H1 (cell line): Measurements from ENCODE around the gene H6PD. TPM values are rescaled to one million over a fixed set of nuclear protein-coding genes. Genes with fewer than 3 reads are reported as not detected.
A peak's percentile ranks its signal among the peaks of the same experiment; 100 is the strongest.

ENCODE experiments used
- CTCF ChIA-PET: fragments of 300-600 bp; sonication (Branson Sonifier 250); formaldehyde crosslinking; loops from one replicate; lab custom pipeline; 2021; ENCODE audit not compliant: partially characterized antibody; lab: Charles Lee
- POLR2A ChIA-PET: fragments of 300-600 bp; sonication (Branson Sonifier 250); formaldehyde crosslinking; loops from one replicate; lab custom pipeline; 2021; ENCODE audit warnings: inconsistent platforms; ENCODE audit not compliant: partially characterized antibody; lab: Charles Lee
- DNase-seq, 2 experiments: peaks; one replicate each; pipeline versions ENCODE4 v3.0.0 to v3.0.0-alpha.2; 2010 to 2022; ENCODE audit warnings: low spot score in 2 of 2, low read depth in 1 of 2, mixed read lengths in 1 of 2
- FAIRE-seq: peaks from 2 replicates; lab custom pipeline; 2011; peaks lifted over from hg19 to GRCh38; lab: Jason Lieb, UNC
- H2AFZ ChIP-seq: 2 replicates; pipeline ENCODE4 v1.8.1; 2012; ENCODE audit warnings: low read length, inconsistent platforms
- H2AK5ac ChIP-seq: 2 replicates; pipeline ENCODE4 v1.6.1; 2013; ENCODE audit warnings: low read depth, low read length
- H2BK120ac ChIP-seq: replicated peaks from 2 replicates; pipeline ENCODE3; 2013; ENCODE audit warnings: low read depth, low read length, inconsistent platforms
- H2BK12ac ChIP-seq: 2 replicates; pipeline ENCODE4 v1.6.1; 2013; ENCODE audit warnings: low read depth, low read length
- H2BK15ac ChIP-seq: 2 replicates; pipeline ENCODE4 v1.6.1; 2013; ENCODE audit warnings: low read length
- H2BK20ac ChIP-seq: 2 replicates; pipeline ENCODE4 v1.6.1; 2013; ENCODE audit warnings: low read length
- H2BK5ac ChIP-seq: 2 replicates; pipeline ENCODE4 v1.6.1; 2013; ENCODE audit warnings: low read depth, low read length
- H3K14ac ChIP-seq: 2 replicates; pipeline ENCODE4 v1.6.1; 2013; ENCODE audit warnings: inconsistent platforms; ENCODE audit not compliant: insufficient read length
- H3K18ac ChIP-seq: 2 replicates; pipeline ENCODE4 v1.6.1; 2013; ENCODE audit warnings: low read length; ENCODE audit errors: extremely low read depth
- H3K23ac ChIP-seq: 2 replicates; pipeline ENCODE4 v1.6.1; 2013; ENCODE audit warnings: inconsistent platforms; ENCODE audit not compliant: insufficient read length
- H3K23me2 ChIP-seq: 2 replicates; pipeline ENCODE4 v1.6.1; 2013; ENCODE audit warnings: low read depth, low read length
- H3K27ac ChIP-seq: 2 replicates; pipeline ENCODE4 v1.6.1; 2011; ENCODE audit warnings: low read depth, low read length, inconsistent platforms
- H3K27me3 ChIP-seq, 4 experiments: replicated peaks in 1 of 4; 1 replicate in 1 of 4; 2 replicates in 3 of 4; pipeline versions ENCODE4 v1.6.1 to v1.8.1; 2011 to 2013; ENCODE audit warnings: low read length in 3 of 4, mild to moderate bottlenecking in 3 of 4, inconsistent platforms in 2 of 4, mixed read lengths in 2 of 4, moderate library complexity in 1 of 4; ENCODE audit not compliant: control insufficient read depth in 3 of 4, insufficient read depth in 3 of 4; ENCODE audit errors: extremely low read depth in 1 of 4
- H3K36me3 ChIP-seq, 4 experiments: 2 replicates each; pipeline versions ENCODE4 v1.6.1 to v1.8.1; 2011 to 2013; ENCODE audit warnings: mild to moderate bottlenecking in 4 of 4, low read length in 3 of 4, moderate library complexity in 2 of 4, control low read depth in 1 of 4, inconsistent platforms in 1 of 4; ENCODE audit not compliant: insufficient read depth in 4 of 4, control insufficient read depth in 2 of 4
- H3K4ac ChIP-seq: replicated peaks from 2 replicates; pipeline ENCODE3; 2013; ENCODE audit warnings: low read length, low read depth, mixed read lengths, inconsistent platforms; ENCODE audit not compliant: insufficient read length
- H3K4me1 ChIP-seq, 4 experiments: replicated peaks in 1 of 4; 1 replicate in 1 of 4; 2 replicates in 3 of 4; pipeline versions ENCODE4 v1.6.1 to v1.8.1; 2011 to 2013; ENCODE audit warnings: low read length in 3 of 4, inconsistent platforms in 2 of 4, mixed read lengths in 1 of 4; ENCODE audit not compliant: insufficient read depth in 4 of 4, control insufficient read depth in 3 of 4
- H3K4me2 ChIP-seq, 2 experiments: 2 replicates each; pipeline versions ENCODE4 v1.6.1 to v1.8.1; 2011 to 2013; ENCODE audit warnings: low read depth in 2 of 2, low read length in 2 of 2, control low read depth in 1 of 2, inconsistent platforms in 1 of 2, mild to moderate bottlenecking in 1 of 2; ENCODE audit not compliant: insufficient read depth in 1 of 2
- H3K4me3 ChIP-seq, 4 experiments: fragments of 200-600, 300-600 bp in 1 of 4; sonication (generic), shearing (Covaris generic), sonication (Bioruptor Twin) in 1 of 4; 2 replicates each; pipeline versions ENCODE4 v1.5.1 to v1.8.1; 2011 to 2016; ENCODE audit warnings: low read length in 4 of 4, low read depth in 3 of 4, control low read depth in 2 of 4, inconsistent platforms in 2 of 4, mild to moderate bottlenecking in 2 of 4, mixed read lengths in 1 of 4, moderate library complexity in 1 of 4; ENCODE audit not compliant: insufficient read depth in 2 of 4; ENCODE audit errors: extremely low read depth in 1 of 4
- H3K56ac ChIP-seq: replicated peaks from 2 replicates; pipeline ENCODE3; 2013; ENCODE audit warnings: low read depth, mild to moderate bottlenecking, mixed read lengths, low read length, inconsistent platforms; ENCODE audit not compliant: insufficient read length
- H3K79me1 ChIP-seq: 2 replicates; pipeline ENCODE4 v1.6.1; 2013; ENCODE audit warnings: low read depth, low read length, control low read depth
- H3K79me2 ChIP-seq, 2 experiments: 2 replicates each; pipeline versions ENCODE4 v1.6.1 to v1.8.1; 2012 to 2013; ENCODE audit warnings: low read length in 2 of 2, mild to moderate bottlenecking in 2 of 2, inconsistent platforms in 1 of 2; ENCODE audit not compliant: insufficient read depth in 2 of 2, control insufficient read depth in 1 of 2
- H3K9ac ChIP-seq, 4 experiments: replicated peaks in 1 of 4; 1 replicate in 1 of 4; 2 replicates in 3 of 4; pipeline versions ENCODE4 v1.6.1 to v1.8.1; 2011 to 2013; ENCODE audit warnings: low read depth in 3 of 4, low read length in 3 of 4, control low read depth in 2 of 4, mild to moderate bottlenecking in 2 of 4, moderate library complexity in 2 of 4, inconsistent platforms in 1 of 4; ENCODE audit errors: extremely low read depth in 1 of 4
- H3K9me3 ChIP-seq, 2 experiments: 2 replicates each; pipeline versions ENCODE4 v1.6.1 to v1.8.1; 2012 to 2013; ENCODE audit warnings: mild to moderate bottlenecking in 2 of 2, moderate library complexity in 2 of 2, control low read depth in 1 of 2, inconsistent platforms in 1 of 2, low read depth in 1 of 2, low read length in 1 of 2, mixed read lengths in 1 of 2; ENCODE audit not compliant: insufficient read depth in 2 of 2
- H4K20me1 ChIP-seq, 2 experiments: replicated peaks in 1 of 2; 2 replicates each; pipeline versions ENCODE3 to v1.8.1; 2011 to 2013; ENCODE audit warnings: inconsistent platforms in 2 of 2, low read length in 2 of 2, mild to moderate bottlenecking in 1 of 2; ENCODE audit not compliant: insufficient read depth in 2 of 2, control insufficient read depth in 1 of 2
- H4K5ac ChIP-seq: 2 replicates; pipeline ENCODE4 v1.6.1; 2013; ENCODE audit warnings: low read length, low read depth, mixed read lengths, inconsistent platforms; ENCODE audit not compliant: insufficient read length
- H4K8ac ChIP-seq: 2 replicates; pipeline ENCODE4 v1.8.0; 2013; ENCODE audit warnings: mild to moderate bottlenecking, moderate library complexity, low read length, inconsistent platforms; ENCODE audit not compliant: insufficient read depth; ENCODE audit errors: extremely low read depth
- H4K91ac ChIP-seq: replicated peaks from 2 replicates; pipeline ENCODE3; 2013; ENCODE audit warnings: low read length, mixed read lengths, inconsistent platforms; ENCODE audit not compliant: insufficient read length
- ATF2 ChIP-seq: IDR thresholded peaks from 2 replicates; pipeline ENCODE4 v1.6.1; 2012; ENCODE audit warnings: low read length, inconsistent platforms
- CEBPB ChIP-seq: IDR thresholded peaks from 2 replicates; pipeline ENCODE4 v1.6.1; 2012; ENCODE audit warnings: low read depth, low read length
- CHD2 ChIP-seq: IDR thresholded peaks from 2 replicates; pipeline ENCODE4 v1.6.1; 2012; ENCODE audit warnings: low read length, improper control_type of control experiment
- CREB1 ChIP-seq: IDR thresholded peaks from 2 replicates; pipeline ENCODE4 v1.6.1; 2012; ENCODE audit warnings: inconsistent platforms
- EGR1 ChIP-seq: IDR thresholded peaks from 2 replicates; pipeline ENCODE4 v1.6.1; 2011; ENCODE audit warnings: low read depth, low read length, borderline replicate concordance
- POU5F1 ChIP-seq: IDR thresholded peaks from 2 replicates; pipeline ENCODE4 v1.6.1; 2011; ENCODE audit warnings: low read depth, mild to moderate bottlenecking, low read length, moderate library complexity
- RAD21 ChIP-seq, 2 experiments: IDR thresholded peaks in 1 of 2; conservative IDR thresholded peaks in 1 of 2; 2 replicates each; pipeline ENCODE4 v1.6.1; 2011; ENCODE audit warnings: low read depth in 2 of 2, low read length in 2 of 2, improper control_type of control experiment in 1 of 2, inconsistent platforms in 1 of 2, mild to moderate bottlenecking in 1 of 2, moderate library complexity in 1 of 2
- RFX5 ChIP-seq: IDR thresholded peaks from 2 replicates; pipeline ENCODE4 v1.6.1; 2011; ENCODE audit warnings: low read depth, low read length, improper control_type of control experiment, borderline replicate concordance
- SP2 ChIP-seq: IDR thresholded peaks from 2 replicates; pipeline ENCODE4 v1.6.1; 2012; ENCODE audit warnings: mild to moderate bottlenecking, low read length, inconsistent platforms
- TAF1 ChIP-seq: IDR thresholded peaks from 2 replicates; pipeline ENCODE4 v1.6.1; 2011; ENCODE audit warnings: mild to moderate bottlenecking, low read depth, low read length
- TAF7 ChIP-seq: optimal IDR thresholded peaks from 2 replicates; pipeline ENCODE3; 2011; ENCODE audit warnings: low read depth, mild to moderate bottlenecking, inconsistent platforms, low read length, moderate library complexity, borderline replicate concordance
- WGBS, 2 experiments: shearing (Covaris generic) in 1 of 2; methylation state at CpG; one replicate each; pipeline versions ENCODE4 v1.1.6 to v1.1.7; 2013 to 2015; ENCODE audit warnings: low lambda C conversion rate in 2 of 2, mixed read lengths in 2 of 2, inconsistent platforms in 1 of 2, low coverage in 1 of 2, missing lambda C conversion rate in 1 of 2; ENCODE audit not compliant: insufficient replicate concordance in 2 of 2, insufficient coverage in 1 of 2, insufficient read length in 1 of 2; ENCODE audit errors: extremely low coverage in 1 of 2, missing lambda C conversion rate in 1 of 2; 5-methylcytosine and 5-hydroxymethylcytosine counted together
- polyA plus RNA-seq, 7 experiments: library from polyadenylated mRNA; depleted of rRNA in 3 of 7; stranded (reverse) in 5 of 7; unstranded in 2 of 7; fragments of >200 nt in 5 of 7; fragments of 200-250 nt in 2 of 7; gene quantifications; 1 replicate in 5 of 7; 2 replicates in 1 of 7; 4 replicates in 1 of 7; pipeline versions ENCODE4 v1.2.1 to v1.2.3, GENCODE V29; 2011 to 2013; ENCODE audit warnings: missing spikeins in 2 of 7, mixed read lengths in 2 of 7
- total RNA-seq: library from RNA; stranded (reverse); fragmentation: NEBNext Ultra II Directional; extraction: Animal tissue kit (Norgen Biotek cat#: 25700); gene quantifications from 2 replicates; pipeline ENCODE4 v1.2.1, GENCODE V29; 2021

The H6PD gene
- total and polyA plus RNA-seq, 2 of the 8 experiments (the other 6 are each of a cell fraction or from before 2014, with no cell fraction given): 3.6 to 3.8 TPM

GRCh38 chr1:9224664-9225410 lies 9.7 kb upstream of the H6PD start:
- Histone ChIP-seq H3K14ac (no peak overlapping the region), H3K36me3 (no peaks in the 10 kb centered on the region), H2AK5ac (no peak overlapping the region), H3K27me3 (no peaks in the 10 kb centered on the region), H2BK120ac (no peak overlapping the region), H2BK12ac (no peak overlapping the region), H2BK5ac (no peak overlapping the region), H3K23me2 (no peaks in the 10 kb centered on the region), H3K79me2 (no peaks in the 10 kb centered on the region), H4K5ac (no peak overlapping the region), H4K8ac (no peak overlapping the region), H3K23ac (no peak overlapping the region), H3K18ac (0 out of 2 replicates have a peak overlapping the region, but pooled peaks have one; percentile 60), H3K4me2 (no peak overlapping the region), H3K79me1 (no peaks in the 10 kb centered on the region), H3K4me1 (peaks cover 0 to 4% (median 0%) of the 10 kb centered on the region in 4 experiments; a peak in 1 of 7 replicates), H3K27ac (no peak overlapping the region), H4K91ac (no peak overlapping the region), H3K9ac (no peak overlapping the region), H3K9me3 (no peaks in the 10 kb centered on the region), H4K20me1 (no peaks in the 10 kb centered on the region), H2AFZ (no peak overlapping the region), H3K56ac (no peak overlapping the region), H3K4ac (no peak overlapping the region), H2BK15ac (no peak overlapping the region), H3K4me3 (no peak overlapping the region), H2BK20ac (peak overlapping the region; percentile 61; the same call in 1 of the 2 replicates)
- 92% methylated on average over 10 of the region's 10 CpGs; no CpG with 5 or more reads in 1 of the 2 experiments for WGBS, 2 experiments
- ChIA-PET CTCF (interaction anchor here (0.6 to 2.3 kb wide), 6 partner anchors 9 to 198 kb away, joined by 3 to 10 read pairs (median 3); partner anchors contain the start of genes H6PD and SLC2A7), POLR2A (no interaction called here)
- DNase-seq (no peak), FAIRE-seq (no peak)
- TF ChIP-seq TAF1: no peak
- TF ChIP-seq CHD2: no peak
- TF ChIP-seq CEBPB: no peak
- TF ChIP-seq SP2: no peak
- no peak for TF ChIP-seq ATF2
- TF ChIP-seq RAD21 (IDR thresholded peaks at IDR 0.05 in 1 of 2, conservative IDR thresholded peaks at IDR 0.05 in 1 of 2; ENCODE audit: low read depth in 2 of 2, low read length in 2 of 2): no peak
- TF ChIP-seq RFX5: no peak
- no peak for TF ChIP-seq TAF7
- no peak for TF ChIP-seq POU5F1
- TF ChIP-seq EGR1: no peak
- no peak for TF ChIP-seq CREB1
